Thymus (tissue), 11 donors: ENCODE data around the gene ZNF391. TPM values are rescaled to one million over a fixed set of nuclear protein-coding genes. Genes with fewer than 3 reads are reported as not detected.
"Not testable (repeated sequence)": the region's sequence is repeated elsewhere in the genome, so short reads cannot be mapped to it uniquely, and the experiment has no call there.

Source experiments
- DNase-seq, 9 donors: peaks; one replicate each; pipeline ENCODE4 v3.0.0-alpha.2; 2013; ENCODE audit warnings: low spot score in 9 of 9, low read depth in 6 of 9, missing footprints in 1 of 9
- H3K27ac ChIP-seq, 2 donors: one replicate each; pipeline ENCODE4 v1.5.1; 2013; ENCODE audit warnings: control low read depth in 1 of 2, low read depth in 1 of 2, low read length in 1 of 2, mild to moderate bottlenecking in 1 of 2, moderate library complexity in 1 of 2
- H3K27me3 ChIP-seq, 2 donors: one replicate each; pipeline ENCODE4 v1.5.1; 2013; ENCODE audit warnings: low read length in 1 of 2; ENCODE audit not compliant: control insufficient read depth in 2 of 2, insufficient read depth in 1 of 2
- H3K36me3 ChIP-seq, 2 donors: one replicate each; pipeline ENCODE4 v1.5.1; 2013; ENCODE audit warnings: low read length in 1 of 2, mild to moderate bottlenecking in 1 of 2, moderate library complexity in 1 of 2; ENCODE audit not compliant: control insufficient read depth in 2 of 2, insufficient read depth in 2 of 2
- H3K4me1 ChIP-seq, 2 donors: one replicate each; pipeline ENCODE4 v1.5.1; 2013; ENCODE audit warnings: low read length in 2 of 2; ENCODE audit not compliant: control insufficient read depth in 2 of 2, insufficient read depth in 2 of 2
- H3K4me3 ChIP-seq, 2 donors: one replicate each; pipeline ENCODE4 v1.5.1; 2013; ENCODE audit warnings: low read length in 2 of 2, control low read depth in 1 of 2, mild to moderate bottlenecking in 1 of 2
- H3K9me3 ChIP-seq, 2 donors: one replicate each; pipeline ENCODE4 v1.5.1; 2013; ENCODE audit warnings: low read length in 1 of 2, mild to moderate bottlenecking in 1 of 2; ENCODE audit not compliant: control insufficient read depth in 2 of 2, insufficient read depth in 1 of 2
- WGBS: extraction: QIAGEN DNeasy Blood & Tissue Kit; methylation state at CpG from one replicate; pipeline ENCODE4 v1.1.7; 2013; 5-methylcytosine and 5-hydroxymethylcytosine counted together
- polyA plus RNA-seq: library from polyadenylated mRNA; stranded (reverse); fragments of 200-250 nt; gene quantifications from one replicate; pipeline ENCODE4 v1.2.3, GENCODE V29; 2013
- total RNA-seq: library from RNA; stranded (reverse); fragments of 120-200 nt; gene quantifications from one replicate; pipeline ENCODE4 v1.2.4, GENCODE V29; 2013
- donor health status: healthy.

The ZNF391 gene
- total and polyA plus RNA-seq, 2 donors = 1.1 to 1.7 TPM

- WGBS = 90% methylated on average over 4 of the region's 4 CpGs
- Histone ChIP-seq H3K4me1 (peaks cover 0 to 12% of the 10 kb centered on the region in 2 donors), H3K27me3 (peaks cover 2 to 15% of the 10 kb centered on the region in 2 donors), H3K9me3 (peaks cover 0 to 10% of the 10 kb centered on the region in 2 donors)
- not testable (repeated sequence) for H3K36me3 ChIP-seq, H3K4me3 ChIP-seq, DNase-seq, H3K27ac ChIP-seq
Observed at GRCh38 chr6:27378406-27378805, 10.2 kb upstream of the ZNF391 start.

- not testable (repeated sequence) for H3K4me1 ChIP-seq, H3K4me3 ChIP-seq, H3K9me3 ChIP-seq, H3K27me3 ChIP-seq, H3K27ac ChIP-seq, DNase-seq, H3K36me3 ChIP-seq
- 96% methylated on average over 30 of the region's 30 CpGs for WGBS
Observed at GRCh38 chr6:27381001-27381400, 7.6 kb upstream of the ZNF391 start.

- Histone ChIP-seq H3K9me3 (peaks cover 0 to 8% of the 10 kb centered on the region in 2 donors), H3K4me1 (peaks cover 0 to 2% of the 10 kb centered on the region in 2 donors), H3K36me3 (no peaks in the 10 kb centered on the region), H3K27me3 (no peaks in the 10 kb centered on the region), H3K27ac (no peak overlapping the region), H3K4me3 (no peak overlapping the region)
- 71% methylated on average over 4 of the region's 4 CpGs for WGBS
- DNase-seq = no peak
Observed at GRCh38 chr6:27383011-27383410, 5.5 kb upstream of the ZNF391 start.

- DNase-seq = no peak
- Histone ChIP-seq H3K27me3 (peaks cover 0 to 2% of the 10 kb centered on the region in 2 donors), H3K36me3 (no peaks in the 10 kb centered on the region), H3K4me3 (no peak overlapping the region), H3K9me3 (peaks cover 0 to 8% of the 10 kb centered on the region in 2 donors), H3K4me1 (peaks cover 0 to 5% of the 10 kb centered on the region in 2 donors), H3K27ac (no peak overlapping the region)
- WGBS = 87% methylated on average over 1 of the region's 1 CpG
Observed at GRCh38 chr6:27383481-27383880, 5.1 kb upstream of the ZNF391 start.

GRCh38 chr6:27392623-27393022 lies 4.1 kb downstream of the ZNF391 start:
- Histone ChIP-seq H3K9me3 (peaks cover 0 to 10% of the 10 kb centered on the region in 2 donors), H3K4me1 (peaks cover 0 to 5% of the 10 kb centered on the region in 2 donors), H3K27me3 (peaks cover 0 to 10% of the 10 kb centered on the region in 2 donors), H3K4me3 (no peak overlapping the region), H3K27ac (no peak overlapping the region), H3K36me3 (no peaks in the 10 kb centered on the region)
- 98% methylated on average over 1 of the region's 1 CpG for WGBS
- no peak for DNase-seq

GRCh38 chr6:27394073-27394472 lies 5.5 kb downstream of the ZNF391 start:
- 100% methylated on average over 1 of the region's 1 CpG for WGBS
- Histone ChIP-seq H3K4me3 (no peak overlapping the region), H3K27me3 (peaks cover 0 to 4% of the 10 kb centered on the region in 2 donors), H3K4me1 (no peaks in the 10 kb centered on the region), H3K27ac (no peak overlapping the region), H3K36me3 (no peaks in the 10 kb centered on the region), H3K9me3 (peaks cover 0 to 6% of the 10 kb centered on the region in 2 donors)
- DNase-seq = no peak

GRCh38 chr6:27400877-27401642 lies 12.5 kb downstream of the ZNF391 start:
- no peak overlapping the region for H3K27ac ChIP-seq
- H3K27me3 ChIP-seq = no peaks in the 10 kb centered on the region
- H3K9me3 ChIP-seq = peaks cover 0 to 14% of the 10 kb centered on the region in 2 donors
- whole genome bisulfite sequencing = 96% methylated on average over 16 of the region's 16 CpGs
- DNase-seq = no peak
- H3K36me3 ChIP-seq = no peaks in the 10 kb centered on the region
- H3K4me1 ChIP-seq = no peaks in the 10 kb centered on the region
- no peak overlapping the region for H3K4me3 ChIP-seq

GRCh38 chr6:27406085-27406484 lies 17.5 kb downstream of the ZNF391 start:
- 86% methylated on average over 3 of the region's 3 CpGs for WGBS
- no peaks in the 10 kb centered on the region for H3K4me1 ChIP-seq
- no peak overlapping the region for H3K27ac ChIP-seq
- no peak overlapping the region for H3K4me3 ChIP-seq
- H3K27me3 ChIP-seq = no peaks in the 10 kb centered on the region
- H3K36me3 ChIP-seq = no peaks in the 10 kb centered on the region
- H3K9me3 ChIP-seq = peaks cover 0 to 16% of the 10 kb centered on the region in 2 donors
- no peak for DNase-seq

- DNase-seq = no peak
- H3K27me3 ChIP-seq = no peaks in the 10 kb centered on the region
- no peaks in the 10 kb centered on the region for H3K4me1 ChIP-seq
- no peak overlapping the region for H3K27ac ChIP-seq
- WGBS = 88% methylated on average over 8 of the region's 8 CpGs
- H3K4me3 ChIP-seq = no peak overlapping the region
- H3K9me3 ChIP-seq = peaks cover 0 to 16% of the 10 kb centered on the region in 2 donors
- H3K36me3 ChIP-seq = no peaks in the 10 kb centered on the region
Observed at GRCh38 chr6:27407153-27407814, 18.7 kb downstream of the ZNF391 start.
